ENCODE measurements around the gene VAV3. TPM values are rescaled to one million over a fixed set of nuclear protein-coding genes. Genes with fewer than 3 reads are reported as not detected.
A peak's percentile ranks its signal among the peaks of the same experiment; 100 is the strongest.

VAV3 gene
- polyA plus RNA-seq, 4 donors: 114 to 148 (median 128) TPM

DNA sequence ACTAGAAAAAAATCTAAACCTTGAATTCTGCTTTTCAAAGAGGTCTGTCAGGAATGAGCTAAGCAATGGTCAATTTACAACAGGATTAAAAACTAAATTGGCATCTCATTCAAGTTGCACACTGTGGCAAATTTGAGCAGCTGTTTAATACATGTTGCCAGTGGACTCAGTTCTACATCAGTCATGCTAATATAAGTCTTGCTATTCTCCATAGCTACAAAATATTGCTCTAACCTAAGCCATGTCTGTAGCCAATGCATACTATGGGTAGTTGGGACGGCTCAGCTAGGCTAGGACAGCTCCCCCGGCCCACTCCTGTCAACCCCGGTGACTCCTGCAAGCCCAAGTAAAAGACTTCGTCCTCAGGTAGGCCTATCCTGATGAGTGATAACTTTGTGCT lies 10.9 kb upstream of the VAV3 start:
- DNase-seq (ENCODE audit: low read depth in 4 of 4, low spot score in 2 of 4): no peak

DNA sequence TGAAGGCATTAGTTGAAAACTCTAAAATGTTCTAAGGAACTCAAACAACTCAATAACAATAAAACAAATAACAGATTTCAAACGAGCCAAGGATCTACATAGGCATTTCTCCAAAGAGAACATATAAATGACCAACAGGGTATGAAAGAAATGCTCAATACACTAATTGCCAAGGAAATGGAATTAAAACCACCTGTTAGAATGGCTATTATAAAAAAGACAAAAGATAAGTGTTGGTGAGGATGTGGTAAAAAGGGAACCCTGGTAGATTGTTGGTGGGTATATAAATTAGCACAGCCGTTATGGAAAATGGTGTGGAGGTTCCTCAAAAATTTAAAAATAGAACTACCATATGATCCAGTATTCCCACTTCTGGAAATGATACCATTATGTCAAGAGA lies 9.1 kb upstream of the VAV3 start:
- no peak for DNase-seq (ENCODE audit: low read depth in 4 of 4, low spot score in 2 of 4)

GRCh38 chr1:107972391-107973180 lies 7.6 kb upstream of the VAV3 start:
- DNase-seq (ENCODE audit: low read depth in 4 of 4, low spot score in 2 of 4): no peak

DNA sequence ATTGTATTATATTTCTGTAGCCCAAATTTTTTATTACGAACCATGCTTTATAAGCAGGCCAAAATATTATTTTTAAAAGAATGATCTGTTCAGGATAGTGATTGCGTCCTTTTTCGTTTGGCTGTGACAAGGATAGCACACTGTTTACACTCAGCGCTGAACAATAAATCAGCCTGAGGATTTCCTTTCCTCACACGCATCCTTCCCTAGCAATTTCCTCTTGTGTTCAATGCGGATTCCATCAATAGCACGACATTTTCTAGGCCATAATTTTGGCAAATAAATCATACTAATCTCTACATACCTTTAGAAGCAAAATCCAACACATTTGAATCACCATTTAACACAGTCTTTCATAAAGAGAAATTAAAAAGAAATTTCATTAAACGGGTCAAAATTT lies 1.6 kb upstream of the VAV3 start:
- DNase-seq (ENCODE audit: low read depth in 4 of 4, low spot score in 2 of 4): no peak

GRCh38 chr1:107964336-107965109 lies 457 bp downstream of the VAV3 start:
- peak in 3 of 4 donors; percentile 19 to 34 (median 29) for DNase-seq (ENCODE audit: low read depth in 4 of 4, low spot score in 2 of 4)

- DNase-seq (ENCODE audit: low read depth in 4 of 4, low spot score in 2 of 4): peak in 3 of 4 donors; percentile 23 to 32 (median 31)
Measured at GRCh38 chr1:107963601-107964335, 1.2 kb downstream of the VAV3 start.

GRCh38 chr1:107963008-107963407 lies 2.0 kb downstream of the VAV3 start:
- no peak for DNase-seq (ENCODE audit: low read depth in 4 of 4, low spot score in 2 of 4)

- no peak for DNase-seq (ENCODE audit: low read depth in 4 of 4, low spot score in 2 of 4)
Measured at GRCh38 chr1:107954719-107955415, 10.1 kb downstream of the VAV3 start.

- no peak for DNase-seq (ENCODE audit: low read depth in 4 of 4, low spot score in 2 of 4)
Measured at GRCh38 chr1:107954126-107954525, 10.9 kb downstream of the VAV3 start.

DNA sequence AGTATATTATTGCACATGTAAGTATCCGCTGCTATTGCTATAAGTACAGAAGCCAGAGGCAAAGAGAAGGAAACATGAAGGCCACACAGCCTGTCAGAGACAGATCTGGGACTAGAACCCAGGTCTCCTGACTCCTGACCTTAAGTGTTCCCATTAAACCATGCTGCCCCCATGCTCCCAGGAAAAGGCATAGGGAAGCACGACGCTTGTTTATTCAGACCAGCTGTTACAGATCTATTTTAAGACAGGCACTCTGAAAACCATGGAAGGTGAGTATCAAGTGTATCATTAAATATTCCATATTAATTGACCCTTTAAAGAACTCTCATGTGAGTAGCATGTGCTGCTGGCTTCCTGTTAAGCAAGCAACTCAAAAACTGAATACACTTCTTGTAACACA lies 11.4 kb downstream of the VAV3 start:
- no peak for DNase-seq (ENCODE audit: low read depth in 4 of 4, low spot score in 2 of 4)

DNA sequence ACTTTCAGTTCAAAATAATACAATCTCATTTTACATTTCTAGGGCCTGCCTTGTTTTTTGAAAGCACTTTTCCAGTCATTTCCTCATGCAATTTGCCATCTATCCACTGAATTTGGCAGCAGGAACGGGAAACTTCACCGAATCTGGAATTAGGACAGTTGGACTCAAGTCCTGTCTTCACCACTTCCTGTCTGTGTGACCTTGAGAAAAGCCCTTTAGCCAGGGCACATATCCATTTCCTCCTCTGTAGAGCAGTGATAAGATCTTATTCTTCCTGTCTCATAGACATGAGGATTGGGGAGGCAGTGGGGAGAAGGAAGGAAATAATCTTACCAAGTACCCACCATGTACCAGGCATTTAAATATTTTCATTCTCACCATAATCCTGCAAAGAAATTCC lies 12.0 kb downstream of the VAV3 start:
- DNase-seq (ENCODE audit: low read depth in 4 of 4, low spot score in 2 of 4): no peak

DNA sequence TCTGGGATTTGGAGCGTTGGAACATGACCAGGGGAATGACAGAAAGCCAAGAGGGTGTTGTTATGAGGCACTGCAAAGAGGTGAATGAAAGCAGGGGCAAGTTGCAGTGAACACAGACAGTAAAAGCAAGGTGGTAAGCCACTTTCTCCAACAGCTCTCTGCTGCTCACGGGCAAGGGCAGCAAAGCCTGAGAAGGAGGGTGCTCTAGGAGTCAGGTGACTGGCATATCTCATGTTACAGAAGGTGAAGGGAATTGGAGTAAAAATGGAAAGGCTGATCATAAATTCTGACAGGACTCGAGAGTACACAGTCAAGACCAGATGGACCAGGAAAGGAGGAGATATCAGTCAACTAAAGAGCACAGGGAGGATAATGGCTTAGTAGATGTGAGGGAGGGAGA lies 14.5 kb downstream of the VAV3 start:
- DNase-seq (ENCODE audit: low read depth in 4 of 4, low spot score in 2 of 4): no peak

- DNase-seq (ENCODE audit: low read depth in 4 of 4, low spot score in 2 of 4): no peak
Measured at GRCh38 chr1:107949467-107950253, 15.3 kb downstream of the VAV3 start.

- DNase-seq (ENCODE audit: low read depth in 4 of 4, low spot score in 2 of 4): no peak
Measured at GRCh38 chr1:107946794-107947193, 18.2 kb downstream of the VAV3 start.

DNA sequence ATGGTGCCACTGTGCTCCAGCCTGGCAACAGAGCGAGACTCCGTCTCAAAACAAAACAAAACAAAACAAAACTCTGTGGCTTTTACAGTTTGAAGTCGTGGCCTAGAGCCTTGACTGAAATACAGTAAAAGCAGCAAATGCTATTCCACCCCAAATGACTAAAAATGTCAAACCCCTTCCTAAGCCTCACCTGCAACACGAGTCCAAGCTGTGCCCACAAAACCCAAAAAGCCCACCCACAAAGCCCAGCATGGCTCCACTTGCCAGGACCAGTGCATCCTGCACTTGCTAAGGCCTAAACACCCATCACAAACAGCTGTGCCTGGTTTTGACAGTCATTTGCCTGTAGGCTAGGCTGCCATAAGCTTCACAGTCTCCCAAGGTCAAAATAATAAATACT lies 21.3 kb downstream of the VAV3 start:
- DNase-seq (ENCODE audit: low read depth in 4 of 4, low spot score in 2 of 4): no peak

GRCh38 chr1:107942814-107943213 lies 22.2 kb downstream of the VAV3 start:
- no peak for DNase-seq (ENCODE audit: low read depth in 4 of 4, low spot score in 2 of 4)

GRCh38 chr1:107941531-107941930 lies 23.4 kb downstream of the VAV3 start:
- DNase-seq (ENCODE audit: low read depth in 4 of 4, low spot score in 2 of 4): no peak

GRCh38 chr1:107941123-107941522 lies 23.9 kb downstream of the VAV3 start:
- no peak for DNase-seq (ENCODE audit: low read depth in 4 of 4, low spot score in 2 of 4)

GRCh38 chr1:107940701-107941100 lies 24.3 kb downstream of the VAV3 start:
- DNase-seq (ENCODE audit: low read depth in 4 of 4, low spot score in 2 of 4): no peak

- DNase-seq (ENCODE audit: low read depth in 4 of 4, low spot score in 2 of 4): no peak
Measured at GRCh38 chr1:107940017-107940577, 24.9 kb downstream of the VAV3 start.

All from left renal cortex interstitium (tissue), 4 donors.